HT1080 (cell line): ENCODE measurements around the gene OSBP. TPM values are rescaled to one million over a fixed set of nuclear protein-coding genes. Genes with fewer than 3 reads are reported as not detected.

Experiments used
- DNase-seq: peaks from one replicate; pipeline ENCODE4 v3.0.0-alpha.2; 2015; ENCODE audit warnings: low read depth
- total RNA-seq: library from RNA; depleted of rRNA; stranded (reverse); fragments of >200 nt; shearing (Covaris generic); gene quantifications from 2 replicates; pipeline ENCODE4 v1.2.3, GENCODE V29; 2014

The OSBP gene
- total RNA-seq, 1 experiment from 2014 or later = 18.0 TPM

- no peak for DNase-seq
These were observed 5.3 kb downstream of the OSBP start for GRCh38 chr11:59610289-59610688.

- DNase-seq = no peak
These were observed 7.7 kb downstream of the OSBP start for GRCh38 chr11:59607703-59608454.

GRCh38 chr11:59602432-59602831 lies 13.1 kb downstream of the OSBP start:
- no peak for DNase-seq

GRCh38 chr11:59601788-59602187 lies 13.8 kb downstream of the OSBP start:
- no peak for DNase-seq

GRCh38 chr11:59600636-59601035 lies 14.9 kb downstream of the OSBP start:
- no peak for DNase-seq

GRCh38 chr11:59600234-59600633 lies 15.3 kb downstream of the OSBP start:
- no peak for DNase-seq

- no peak for DNase-seq
These were observed 16.6 kb downstream of the OSBP start for GRCh38 chr11:59598961-59599360.

- no peak for DNase-seq
These were observed 31.3 kb downstream of the OSBP start for GRCh38 chr11:59584294-59584693.

- no peak for DNase-seq
These were observed 33.6 kb downstream of the OSBP start for GRCh38 chr11:59582006-59582405.

GRCh38 chr11:59578369-59578768 lies 37.2 kb downstream of the OSBP start:
- DNase-seq = no peak

GRCh38 chr11:59575505-59575904 lies 40.1 kb downstream of the OSBP start:
- no peak for DNase-seq

GRCh38 chr11:59574932-59575502 lies 40.6 kb downstream of the OSBP start:
- DNase-seq = no peak

GRCh38 chr11:59574467-59574866 lies 41.1 kb downstream of the OSBP start:
- no peak for DNase-seq

- peak; percentile 48 for DNase-seq
These were observed 42.4 kb downstream of the OSBP start for GRCh38 chr11:59573216-59573615.

- no peak for DNase-seq
These were observed 43.5 kb downstream of the OSBP start for GRCh38 chr11:59572091-59572490.

GRCh38 chr11:59562292-59562691 lies 53.3 kb downstream of the OSBP start:
- DNase-seq = no peak

- peak; percentile 75 for DNase-seq
These were observed 54.7 kb downstream of the OSBP start for GRCh38 chr11:59560702-59561473.

- peak; percentile 80 for DNase-seq
These were observed 55.3 kb downstream of the OSBP start for GRCh38 chr11:59560290-59560701.

- DNase-seq = no peak
These were observed 55.7 kb downstream of the OSBP start for GRCh38 chr11:59559886-59560285.

- no peak for DNase-seq
These were observed 57.3 kb downstream of the OSBP start for GRCh38 chr11:59558270-59558643.

- no peak for DNase-seq
These were observed 58.6 kb downstream of the OSBP start for GRCh38 chr11:59556917-59557348.
